GM23338 (cell line): Measurements from ENCODE around the gene QRFPR. TPM values are rescaled to one million over a fixed set of nuclear protein-coding genes. Genes with fewer than 3 reads are reported as not detected.

Source experiments
- ATAC-seq: fragments of 200-7000 bp; cut with Tn5 transposase; 3 replicates; pipeline ENCODE4 v1.9.1; 2020
- DNase-seq: peaks from one replicate; pipeline ENCODE4 v3.0.0-alpha.2; 2015; ENCODE audit warnings: low spot score
- H2AFZ ChIP-seq: fragments of 200-600 bp; sonication (generic); 2 replicates; pipeline ENCODE4 v1.8.0; 2016; ENCODE audit warnings: antibody characterized with exemption, mild to moderate bottlenecking, moderate library complexity
- H3F3A ChIP-seq: fragments of 200-600 bp; sonication (generic); replicated peaks from 2 replicates; pipeline ENCODE4 v1.8.0; 2017; ENCODE audit warnings: antibody characterized with exemption, mixed run types, low read depth
- H3K27ac ChIP-seq: fragments of 200-600 bp; sonication (generic); 2 replicates; pipeline ENCODE4 v1.6.1; 2016; ENCODE audit warnings: low read depth
- H3K27me3 ChIP-seq: fragments of 200-600 bp; sonication (generic); 2 replicates; pipeline ENCODE4 v1.8.0; 2016; ENCODE audit warnings: mild to moderate bottlenecking, mixed run types, moderate library complexity; ENCODE audit not compliant: insufficient read depth
- H3K36me3 ChIP-seq: fragments of 200-600 bp; sonication (generic); 2 replicates; pipeline ENCODE4 v1.8.0; 2016; ENCODE audit warnings: mild to moderate bottlenecking; ENCODE audit not compliant: insufficient read depth
- H3K4me1 ChIP-seq: fragments of 200-600 bp; sonication (generic); 2 replicates; pipeline ENCODE4 v1.8.0; 2016; ENCODE audit warnings: mild to moderate bottlenecking, moderate library complexity; ENCODE audit not compliant: insufficient read depth
- H3K4me2 ChIP-seq: fragments of 200-600 bp; sonication (generic); 2 replicates; pipeline ENCODE4 v1.7.1; 2017; ENCODE audit warnings: mixed run types
- H3K4me3 ChIP-seq: fragments of 200-600 bp; sonication (generic); 2 replicates; pipeline ENCODE4 v1.6.1; 2016; ENCODE audit warnings: mixed run types
- H3K79me2 ChIP-seq: fragments of 200-600 bp; sonication (generic); replicated peaks from 2 replicates; pipeline ENCODE4 v1.8.0; 2017; ENCODE audit warnings: mild to moderate bottlenecking; ENCODE audit not compliant: insufficient read depth
- H3K9me2 ChIP-seq: fragments of 200-600 bp; sonication (generic); 2 replicates; pipeline ENCODE4 v1.8.0; 2017; ENCODE audit not compliant: insufficient read depth
- H4K20me1 ChIP-seq: fragments of 200-600 bp; sonication (generic); replicated peaks from 2 replicates; pipeline ENCODE4 v1.8.0; 2017; ENCODE audit warnings: mild to moderate bottlenecking; ENCODE audit not compliant: insufficient read depth
- H3K27ac Mint-ChIP-seq: 2 replicates; pipeline ENCODE4 v1.8.0; 2020; ENCODE audit warnings: inconsistent platforms, mild to moderate bottlenecking, moderate library complexity, mixed read lengths
- H3K27me3 Mint-ChIP-seq: 3 replicates; pipeline ENCODE4 v1.8.0; 2022; ENCODE audit warnings: low read depth, mild to moderate bottlenecking, moderate library complexity, mixed read lengths, inconsistent platforms; ENCODE audit not compliant: insufficient read depth, poor library complexity
- H3K36me3 Mint-ChIP-seq: 3 replicates; pipeline ENCODE4 v1.8.0; 2021; ENCODE audit warnings: low read depth, mild to moderate bottlenecking, inconsistent platforms, moderate library complexity, mixed read lengths
- H3K4me1 Mint-ChIP-seq: 3 replicates; pipeline ENCODE4 v1.8.0; 2020; ENCODE audit warnings: mild to moderate bottlenecking, inconsistent platforms, mixed read lengths
- H3K4me3 Mint-ChIP-seq: 3 replicates; pipeline ENCODE4 v1.8.0; 2021; ENCODE audit warnings: moderate library complexity, mild to moderate bottlenecking, inconsistent platforms, mixed read lengths
- H3K9me3 Mint-ChIP-seq: 3 replicates; pipeline ENCODE4 v1.8.0; 2020; ENCODE audit warnings: moderate library complexity, mild to moderate bottlenecking, inconsistent platforms, mixed read lengths
- CREB1 ChIP-seq: fragments of 250-450 bp; sonication (Bioruptor Pico); IDR thresholded peaks from 2 replicates; pipeline ENCODE4 v1.5.0; 2020; ENCODE audit warnings: low read depth, mild to moderate bottlenecking, moderate library complexity
- CTCF ChIP-seq, 2 experiments: fragments of 200-600 bp in 1 of 2; sonication (generic) in 1 of 2; conservative IDR thresholded peaks; 2 replicates each; pipeline versions ENCODE4 v1.5.1 to v1.6.1; 2016 to 2017; ENCODE audit warnings: antibody characterized with exemption in 2 of 2, low read depth in 2 of 2, mild to moderate bottlenecking in 2 of 2, moderate library complexity in 1 of 2
- POLR2AphosphoS5 ChIP-seq: IDR thresholded peaks from 2 replicates; pipeline ENCODE4 v1.6.1; 2016; ENCODE audit warnings: antibody characterized with exemption, low read depth
- ZNF462 ChIP-seq: fragments of 250-450 bp; sonication (Bioruptor Pico); IDR thresholded peaks from 2 replicates; pipeline ENCODE4 v1.5.0; 2020; ENCODE audit warnings: mild to moderate bottlenecking, moderate library complexity
- polyA plus RNA-seq: library from polyadenylated mRNA; unstranded; fragments of >200 nt; fragmentation: Nextera tagmentation; extraction: Ambion mirVana; gene quantifications from 2 replicates; pipeline ENCODE4 v1.2.1, GENCODE V29; 2016
- total RNA-seq: library from RNA; depleted of rRNA; stranded (reverse); fragments of >200 nt; shearing (Covaris generic); gene quantifications from 2 replicates; pipeline ENCODE4 v1.2.3, GENCODE V29; 2014

The QRFPR gene
- total and polyA plus RNA-seq, 2 experiments from 2014 or later = 0.27 to 1.3 TPM

GRCh38 chr4:121280425-121280824 lies 100.4 kb downstream of the QRFPR start:
- Histone ChIP-seq H3F3A (no peaks in the 10 kb centered on the region), H4K20me1 (no peaks in the 10 kb centered on the region), H3K9me2 (peaks cover 8% of the 10 kb centered on the region; the same call in 1 of the 2 replicates), H2AFZ (no peak overlapping the region), H3K4me2 (no peak overlapping the region), H3K4me1 (peaks cover 11% of the 10 kb centered on the region), H3K27ac (no peak overlapping the region), H3K79me2 (no peaks in the 10 kb centered on the region), H3K4me3 (no peak overlapping the region), H3K27me3 (no peaks in the 10 kb centered on the region), H3K36me3 (no peaks in the 10 kb centered on the region)
- ATAC-seq (no peak), DNase-seq (no peak)
- Mint-ChIP-seq H3K4me1 (peaks cover 7% of the 10 kb centered on the region; the same call in 2 of the 3 replicates), H3K27me3 (no peaks in the 10 kb centered on the region), H3K9me3 (peaks cover 5% of the 10 kb centered on the region; the same call in 1 of the 3 replicates), H3K27ac (no peak overlapping the region), H3K4me3 (no peak overlapping the region), H3K36me3 (no peaks in the 10 kb centered on the region; the same call in 2 of the 3 replicates)
- no peak for TF ChIP-seq POLR2AphosphoS5
- no peak for TF ChIP-seq CTCF (conservative IDR thresholded peaks at IDR 0.05; ENCODE audit: low read depth in 2 of 2)
- no peak for TF ChIP-seq CREB1 (CRISPR knock-in tag)
- TF ChIP-seq ZNF462 (CRISPR knock-in tag) = no peak
